HAP-1 (cell line): ENCODE measurements around the gene GFRAL.

Source experiments
- DNase-seq, 2 experiments: peaks; one replicate each; pipeline ENCODE4 v3.0.0-alpha.2; 2016 to 2020; ENCODE audit warnings: low spot score in 2 of 2
- H3K27me3 ChIP-seq: fragments of 250-450 bp; sonication (Bioruptor Pico); 2 replicates; pipeline ENCODE4 v1.5.1; 2020; ENCODE audit warnings: low read depth, mild to moderate bottlenecking, moderate library complexity
- H3K36me3 ChIP-seq: fragments of 250-450 bp; sonication (Bioruptor Pico); replicated peaks from 2 replicates; pipeline ENCODE4 v1.5.1; 2020; ENCODE audit warnings: mild to moderate bottlenecking
- H3K4me1 ChIP-seq: fragments of 250-450 bp; sonication (Bioruptor Pico); 2 replicates; pipeline ENCODE4 v1.5.1; 2020; ENCODE audit warnings: mild to moderate bottlenecking
- H3K4me3 ChIP-seq: fragments of 250-450 bp; sonication (Bioruptor Pico); 2 replicates; pipeline ENCODE4 v1.5.1; 2020; ENCODE audit warnings: mild to moderate bottlenecking, moderate library complexity
- H3K9me3 ChIP-seq: fragments of 250-450 bp; sonication (Bioruptor Pico); 2 replicates; pipeline ENCODE4 v1.5.1; 2020; ENCODE audit warnings: mild to moderate bottlenecking, moderate library complexity
- in situ Hi-C: fragments of 300-500 bp; cut with MboI; formaldehyde crosslinking; loops from 3 replicates; pipeline ENCODE4 v1.14.3; 2020; ENCODE audit warnings: low sequenced_read_pairs, inconsistent platforms, mixed read lengths

GFRAL gene

GRCh38 chr6:55447891-55448290 is 120.6 kb downstream of the GFRAL start:
- no peaks in the 10 kb centered on the region for H3K9me3 ChIP-seq
- DNase-seq = no peak
- no peaks in the 10 kb centered on the region for H3K4me1 ChIP-seq
- no peaks in the 10 kb centered on the region; the same call in 1 of the 2 replicates for H3K27me3 ChIP-seq
- no peaks in the 10 kb centered on the region for H3K36me3 ChIP-seq
- no peak overlapping the region for H3K4me3 ChIP-seq
- in situ Hi-C loops = no loop called here

GRCh38 chr6:55448451-55448850 is 121.2 kb downstream of the GFRAL start:
- Histone ChIP-seq H3K27me3 (no peaks in the 10 kb centered on the region), H3K36me3 (no peaks in the 10 kb centered on the region), H3K4me1 (no peaks in the 10 kb centered on the region), H3K4me3 (no peak overlapping the region), H3K9me3 (no peaks in the 10 kb centered on the region)
- no peak for DNase-seq
- in situ Hi-C loops = no loop called here

GRCh38 chr6:55449225-55449624 is 122.0 kb downstream of the GFRAL start:
- no peaks in the 10 kb centered on the region for H3K4me1 ChIP-seq
- H3K27me3 ChIP-seq = no peaks in the 10 kb centered on the region
- H3K36me3 ChIP-seq = no peaks in the 10 kb centered on the region
- no peak for DNase-seq
- no peaks in the 10 kb centered on the region for H3K9me3 ChIP-seq
- in situ Hi-C loops = no loop called here
- H3K4me3 ChIP-seq = no peak overlapping the region

- H3K36me3 ChIP-seq = no peaks in the 10 kb centered on the region
- H3K27me3 ChIP-seq = no peaks in the 10 kb centered on the region
- H3K4me3 ChIP-seq = no peak overlapping the region
- no peaks in the 10 kb centered on the region for H3K9me3 ChIP-seq
- no peak for DNase-seq
- no peaks in the 10 kb centered on the region for H3K4me1 ChIP-seq
- in situ Hi-C loops = no loop called here
Observed at GRCh38 chr6:55450005-55450404, 122.7 kb downstream of the GFRAL start.
